ENCODE results near the gene DSCAM.

- TF ChIP-seq CTCF (IDR thresholded peaks at IDR 0.05; ENCODE audit: insufficient read depth, low read length) (no peak), REST (IDR thresholded peaks at IDR 0.05; ENCODE audit: insufficient replicate concordance, low read depth) (no peak)
These were observed 688.6 kb downstream of the DSCAM start for GRCh38 chr21:40158366-40158765.
